PC-9 (cell line): ENCODE data around the gene F2RL1. TPM values are rescaled to one million over a fixed set of nuclear protein-coding genes. Genes with fewer than 3 reads are reported as not detected.
"Not testable (repeated sequence)": the region's sequence is repeated elsewhere in the genome, so short reads cannot be mapped to it uniquely, and the experiment has no call there.

ENCODE experiments used
- BruUV-seq: library from RNA; stranded (reverse); fragments of 400-500 nt; replicated peaks from 2 replicates; lab custom pipeline; 2021; lab: Mats Ljungman, UMichigan
- CTCF ChIA-PET: fragments of 300-600 bp; sonication (Branson Sonifier 250); formaldehyde crosslinking; loops from one replicate; lab custom pipeline; 2022; ENCODE audit warnings: antibody characterized with exemption; lab: Charles Lee
- POLR2A ChIA-PET: fragments of 300-600 bp; sonication (Branson Sonifier 250); formaldehyde crosslinking; loops from one replicate; lab custom pipeline; 2022; ENCODE audit warnings: antibody characterized with exemption; ENCODE audit not compliant: unreplicated experiment; lab: Charles Lee
- DNase-seq, 2 experiments: peaks; one replicate each; pipeline versions ENCODE4 v3.0.0 to v3.0.0-alpha.2; 2015 to 2022; ENCODE audit warnings: mixed read lengths in 1 of 2
- H2AFZ ChIP-seq: fragments of 200-600 bp; sonication (generic); 2 replicates; pipeline ENCODE4 v1.8.1; 2017; ENCODE audit warnings: antibody characterized with exemption
- H3F3A ChIP-seq: fragments of 200-600 bp; sonication (generic); 2 replicates; pipeline ENCODE4 v1.8.1; 2017; ENCODE audit warnings: antibody characterized with exemption, mild to moderate bottlenecking, low read depth; ENCODE audit not compliant: insufficient read depth
- H3K27ac ChIP-seq: fragments of 200-600 bp; sonication (generic); 2 replicates; pipeline ENCODE4 v1.6.1; 2016; ENCODE audit warnings: mixed run types
- H3K27me3 ChIP-seq: fragments of 200-600 bp; sonication (generic); 2 replicates; pipeline ENCODE4 v1.6.1; 2016; ENCODE audit warnings: low read depth, mixed run types; ENCODE audit not compliant: insufficient read depth
- H3K36me3 ChIP-seq: fragments of 200-600 bp; sonication (generic); 2 replicates; pipeline ENCODE4 v1.6.1; 2016; ENCODE audit warnings: low read depth, mixed run types
- H3K4me1 ChIP-seq: fragments of 200-600 bp; sonication (generic); replicated peaks from 2 replicates; pipeline ENCODE4 v1.6.1; 2016; ENCODE audit warnings: mixed run types; ENCODE audit not compliant: insufficient read depth
- H3K4me2 ChIP-seq: fragments of 200-600 bp; sonication (generic); 2 replicates; pipeline ENCODE4 v1.6.1; 2017; ENCODE audit warnings: mixed run types
- H3K4me3 ChIP-seq: fragments of 200-600 bp; sonication (generic); 2 replicates; pipeline ENCODE4 v1.6.1; 2016; ENCODE audit warnings: mixed run types
- H3K79me2 ChIP-seq: fragments of 200-600 bp; sonication (generic); 2 replicates; pipeline ENCODE4 v1.6.1; 2017; ENCODE audit warnings: low read depth, mixed run types
- H3K9me2 ChIP-seq: fragments of 200-600 bp; sonication (generic); 2 replicates; pipeline ENCODE4 v1.8.1; 2017; ENCODE audit warnings: mild to moderate bottlenecking; ENCODE audit not compliant: insufficient read depth
- H3K9me3 ChIP-seq: fragments of 200-600 bp; sonication (generic); 2 replicates; pipeline ENCODE4 v1.8.1; 2016; ENCODE audit warnings: low read depth; ENCODE audit not compliant: insufficient read depth
- H4K20me1 ChIP-seq: fragments of 200-600 bp; sonication (generic); 2 replicates; pipeline ENCODE4 v1.8.1; 2017; ENCODE audit not compliant: insufficient read depth
- EZH2 ChIP-seq: fragments of 200-600 bp; sonication (generic); IDR thresholded peaks from 2 replicates; pipeline ENCODE4 v1.8.0; 2017; ENCODE audit warnings: antibody characterized with exemption, low read depth
- intact Hi-C: fragments of 100-400 bp; cut with micrococcal nuclease; formaldehyde crosslinking; loops from one replicate; pipeline ENCODE4 v1.10.0; 2022; ENCODE audit not compliant: unreplicated experiment
- total RNA-seq: library from RNA; stranded (reverse); gene quantifications from 2 replicates; pipeline ENCODE4 v1.2.3, GENCODE V29; 2021
- TF ChIP-seq, protein P1 (sequence below): fragments of 200-600 bp; sonication (generic); conservative IDR thresholded peaks from 2 replicates; pipeline ENCODE4 v1.6.1; 2017; ENCODE audit warnings: mixed run types, antibody characterized with exemption, mild to moderate bottlenecking, moderate library complexity

The F2RL1 gene
- total RNA-seq, 1 experiment from 2014 or later, result 34.5 TPM

DNA sequence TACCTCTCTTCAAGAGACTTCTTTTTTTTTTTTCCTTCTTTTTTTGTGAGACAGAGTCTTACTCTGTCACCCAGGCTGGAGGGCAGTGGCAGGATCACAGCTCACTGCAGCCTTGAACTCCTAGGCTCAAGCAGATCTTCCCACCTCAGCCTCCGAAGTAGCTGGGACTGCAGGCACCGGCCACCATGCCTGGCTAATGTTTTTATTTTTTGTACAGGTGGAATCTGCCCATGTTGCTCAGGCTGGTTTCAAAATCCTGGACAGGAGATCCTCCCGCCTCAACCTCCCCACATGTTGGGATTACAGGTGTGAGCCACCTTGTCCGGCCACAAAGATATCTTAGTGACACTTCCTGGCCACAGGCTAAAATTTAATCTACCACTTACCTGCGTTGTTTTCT is 42.9 kb upstream of the F2RL1 start:
- TF ChIP-seq EZH2, result no peak
- TF ChIP-seq, protein P1, sequence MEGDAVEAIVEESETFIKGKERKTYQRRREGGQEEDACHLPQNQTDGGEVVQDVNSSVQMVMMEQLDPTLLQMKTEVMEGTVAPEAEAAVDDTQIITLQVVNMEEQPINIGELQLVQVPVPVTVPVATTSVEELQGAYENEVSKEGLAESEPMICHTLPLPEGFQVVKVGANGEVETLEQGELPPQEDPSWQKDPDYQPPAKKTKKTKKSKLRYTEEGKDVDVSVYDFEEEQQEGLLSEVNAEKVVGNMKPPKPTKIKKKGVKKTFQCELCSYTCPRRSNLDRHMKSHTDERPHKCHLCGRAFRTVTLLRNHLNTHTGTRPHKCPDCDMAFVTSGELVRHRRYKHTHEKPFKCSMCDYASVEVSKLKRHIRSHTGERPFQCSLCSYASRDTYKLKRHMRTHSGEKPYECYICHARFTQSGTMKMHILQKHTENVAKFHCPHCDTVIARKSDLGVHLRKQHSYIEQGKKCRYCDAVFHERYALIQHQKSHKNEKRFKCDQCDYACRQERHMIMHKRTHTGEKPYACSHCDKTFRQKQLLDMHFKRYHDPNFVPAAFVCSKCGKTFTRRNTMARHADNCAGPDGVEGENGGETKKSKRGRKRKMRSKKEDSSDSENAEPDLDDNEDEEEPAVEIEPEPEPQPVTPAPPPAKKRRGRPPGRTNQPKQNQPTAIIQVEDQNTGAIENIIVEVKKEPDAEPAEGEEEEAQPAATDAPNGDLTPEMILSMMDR, result no peak
- intact Hi-C loops, result loop anchor here (2.0 to 10.0 kb wide), 2 partner anchors 241 to 441 kb away; no protein-coding TSS in a partner anchor
- Histone ChIP-seq H3K27ac (no peak overlapping the region), H3K36me3 (no peaks in the 10 kb centered on the region), H4K20me1 (no peaks in the 10 kb centered on the region), H3K4me2 (no peak overlapping the region), H3K27me3 (no peaks in the 10 kb centered on the region), H3K9me2 (no peaks in the 10 kb centered on the region), H3K9me3 (no peaks in the 10 kb centered on the region), H3K79me2 (no peaks in the 10 kb centered on the region), H3K4me3 (no peak overlapping the region), H3K4me1 (no peaks in the 10 kb centered on the region), H3F3A (peaks cover 7% of the 10 kb centered on the region; the same call in 1 of the 2 replicates), H2AFZ (no peak overlapping the region)
- CTCF ChIA-PET, result interaction anchor here (0.6 kb wide), 1 partner anchor 174 kb away, joined by 4 read pairs; no protein-coding TSS in a partner anchor
- BruUV-seq, result no TSS peak
- POLR2A ChIA-PET, result interaction anchor here (0.5 kb wide), 1 partner anchor 48 kb away, joined by 19 read pairs; no protein-coding TSS in a partner anchor
- DNase-seq, result no peak

DNA sequence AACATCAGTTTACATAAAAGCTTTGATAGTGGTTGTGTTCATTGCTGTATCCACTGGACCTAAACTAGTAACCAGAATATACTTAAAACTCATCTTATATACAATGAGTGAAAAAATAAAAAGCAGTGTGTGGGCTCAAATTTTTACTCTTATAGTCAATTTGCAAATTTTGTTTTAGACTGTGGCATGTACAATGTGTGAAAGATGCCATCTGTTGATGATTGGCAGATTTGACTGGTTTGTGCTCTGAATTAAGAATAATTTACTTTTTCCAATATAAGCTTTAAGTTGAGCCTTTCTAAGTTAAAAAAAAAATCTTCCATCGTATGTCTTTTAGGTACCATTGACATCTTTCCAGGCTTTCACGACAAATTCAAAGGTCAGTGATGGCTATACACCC is 42.4 kb upstream of the F2RL1 start:
- TF ChIP-seq, protein P1, result no peak
- TF ChIP-seq EZH2, result no peak
- H3K27me3 ChIP-seq, result no peaks in the 10 kb centered on the region
- no peaks in the 10 kb centered on the region for H3K9me2 ChIP-seq
- intact Hi-C loops, result loop anchor here (10.0 kb wide), 1 partner anchor 442 kb away; no protein-coding TSS in a partner anchor
- no peak overlapping the region for H2AFZ ChIP-seq
- H3K4me1 ChIP-seq, result no peaks in the 10 kb centered on the region
- H3F3A ChIP-seq, result peaks cover 7% of the 10 kb centered on the region; the same call in 1 of the 2 replicates
- no peaks in the 10 kb centered on the region for H3K79me2 ChIP-seq
- no peak overlapping the region for H3K27ac ChIP-seq
- no peaks in the 10 kb centered on the region for H3K9me3 ChIP-seq
- DNase-seq, result no peak
- CTCF ChIA-PET, result interaction anchor here (0.6 kb wide), 1 partner anchor 175 kb away, joined by 4 read pairs; no protein-coding TSS in a partner anchor
- no peak overlapping the region for H3K4me2 ChIP-seq
- POLR2A ChIA-PET, result interaction anchor here (0.5 kb wide), 1 partner anchor 48 kb away, joined by 19 read pairs; no protein-coding TSS in a partner anchor
- no TSS peak for BruUV-seq
- H3K36me3 ChIP-seq, result no peaks in the 10 kb centered on the region
- no peak overlapping the region for H3K4me3 ChIP-seq
- H4K20me1 ChIP-seq, result no peaks in the 10 kb centered on the region

GRCh38 chr5:76780616-76781015 is 38.2 kb upstream of the F2RL1 start:
- H3K79me2 ChIP-seq, H3K4me2 ChIP-seq, BruUV-seq, H3K36me3 ChIP-seq, H3K9me2 ChIP-seq, intact Hi-C loops, H3K9me3 ChIP-seq, H3K4me3 ChIP-seq, H3K4me1 ChIP-seq, POLR2A ChIA-PET, H2AFZ ChIP-seq, H3F3A ChIP-seq, H3K27me3 ChIP-seq, H4K20me1 ChIP-seq, CTCF ChIA-PET, DNase-seq, H3K27ac ChIP-seq: not testable (repeated sequence)
